NCI-H345 treated with DMSO at 0.1 percent for 48 hours (cell line): ENCODE data around the gene ABCF2.

ENCODE experiments used
- DNase-seq: peaks from one replicate; lab custom pipeline; 2025; ENCODE audit not compliant: unreplicated experiment; lab: John Stamatoyannopoulos, UW

Gene ABCF2

GRCh38 chr7:151226560-151226874 is 488 bp downstream of the ABCF2 start:
- DNase-seq: no peak

- no peak for DNase-seq
Measured at GRCh38 chr7:151225948-151226510, 976 bp downstream of the ABCF2 start.

DNA sequence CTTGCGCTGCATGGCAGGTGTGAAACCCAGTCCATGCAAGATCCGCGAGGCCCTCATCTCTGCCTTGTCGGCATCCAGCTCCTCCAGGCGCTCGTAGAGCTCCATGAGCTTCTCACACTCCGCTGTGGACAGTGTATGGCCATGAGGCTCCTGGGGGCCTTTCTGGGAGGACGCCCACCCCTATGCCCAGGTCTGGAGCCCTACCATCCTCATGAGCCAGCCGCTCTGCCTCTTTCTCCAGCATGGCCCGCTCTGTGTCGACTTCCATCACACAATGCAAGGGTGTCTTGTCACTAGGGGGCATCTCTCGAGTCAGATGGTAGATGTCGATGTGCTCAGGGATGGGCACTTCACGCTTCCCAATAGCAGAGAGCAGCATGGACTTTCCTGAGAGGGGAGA is 3.3 kb downstream of the ABCF2 start:
- DNase-seq: no peak

DNA sequence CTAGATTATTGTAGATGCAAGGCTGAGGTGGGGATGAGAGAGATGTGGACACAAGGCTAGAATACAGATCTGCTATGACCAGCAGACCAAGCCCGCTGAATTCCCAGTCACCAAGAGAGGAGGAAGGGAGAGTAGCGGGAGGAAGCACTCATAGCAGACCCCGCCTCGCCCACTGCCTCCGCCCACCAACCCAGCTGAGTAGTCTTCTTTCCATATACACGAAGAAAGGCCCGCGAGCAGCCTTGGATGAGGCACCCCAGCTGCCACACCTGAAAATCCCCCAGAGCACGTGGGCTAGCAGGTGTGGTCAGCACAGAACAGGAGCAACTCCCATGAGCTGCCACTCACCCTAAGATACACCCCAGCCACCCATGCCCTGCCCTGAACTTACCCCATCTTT is 8.8 kb downstream of the ABCF2 start:
- no peak for DNase-seq

DNA sequence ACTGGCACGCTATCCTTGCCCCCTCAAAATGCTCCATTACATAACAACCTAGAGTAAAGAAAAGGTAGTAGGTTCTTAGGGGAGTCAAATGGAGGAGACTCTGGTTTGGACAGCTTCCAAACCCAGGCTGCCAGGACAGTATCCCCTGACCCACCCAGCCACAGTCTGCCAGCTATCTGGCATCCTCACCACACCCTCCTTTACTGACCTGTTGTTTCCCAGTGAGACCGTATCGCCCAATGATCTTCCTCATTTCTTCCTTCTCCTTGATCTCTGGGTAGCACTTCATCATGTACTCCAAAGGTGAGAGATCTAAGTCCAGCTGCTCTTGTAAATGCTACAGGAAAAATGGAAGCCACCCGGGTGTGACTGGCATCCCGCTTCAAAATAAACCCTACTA is 11.6 kb downstream of the ABCF2 start:
- DNase-seq: no peak

DNA sequence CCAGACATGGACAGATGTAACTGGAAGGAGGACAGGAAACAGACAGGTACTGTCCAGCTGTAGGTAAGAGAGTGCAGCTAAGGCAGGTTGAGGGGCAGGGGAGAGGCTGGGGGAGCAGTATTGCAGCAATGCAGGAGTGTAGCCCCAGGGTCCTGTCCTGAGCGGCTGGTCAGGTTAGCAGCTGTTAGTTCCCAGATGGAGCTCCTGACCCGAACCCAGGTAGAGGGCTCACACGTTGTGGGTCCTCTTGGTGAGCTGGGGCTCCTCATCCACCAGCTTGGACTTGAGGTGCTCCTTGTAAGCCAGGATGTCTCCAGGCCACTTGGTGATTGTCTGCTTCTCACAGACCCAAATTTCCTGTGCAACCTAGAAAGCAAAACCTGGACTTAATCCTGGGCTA is 13.2 kb downstream of the ABCF2 start:
- DNase-seq: no peak

DNA sequence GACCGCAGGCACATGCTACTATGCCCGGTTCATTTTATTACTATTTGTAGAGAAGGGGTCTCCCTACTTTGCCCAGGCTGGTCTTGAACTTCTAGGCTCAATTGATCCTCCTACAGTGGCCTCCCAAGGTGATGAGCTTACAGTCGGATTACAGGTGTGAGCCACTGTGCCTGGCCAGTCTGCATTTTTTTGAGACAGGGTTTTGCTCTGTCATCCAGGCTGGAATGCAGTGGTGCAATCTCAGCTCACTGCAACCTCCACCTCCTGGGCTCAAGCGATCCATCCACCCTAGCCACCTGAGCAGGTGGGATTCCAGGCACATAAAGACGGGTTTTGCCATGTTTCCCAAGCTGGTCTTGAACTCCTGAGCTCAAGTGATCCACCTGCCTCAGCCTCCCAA is 14.4 kb downstream of the ABCF2 start:
- DNase-seq: no peak

DNA sequence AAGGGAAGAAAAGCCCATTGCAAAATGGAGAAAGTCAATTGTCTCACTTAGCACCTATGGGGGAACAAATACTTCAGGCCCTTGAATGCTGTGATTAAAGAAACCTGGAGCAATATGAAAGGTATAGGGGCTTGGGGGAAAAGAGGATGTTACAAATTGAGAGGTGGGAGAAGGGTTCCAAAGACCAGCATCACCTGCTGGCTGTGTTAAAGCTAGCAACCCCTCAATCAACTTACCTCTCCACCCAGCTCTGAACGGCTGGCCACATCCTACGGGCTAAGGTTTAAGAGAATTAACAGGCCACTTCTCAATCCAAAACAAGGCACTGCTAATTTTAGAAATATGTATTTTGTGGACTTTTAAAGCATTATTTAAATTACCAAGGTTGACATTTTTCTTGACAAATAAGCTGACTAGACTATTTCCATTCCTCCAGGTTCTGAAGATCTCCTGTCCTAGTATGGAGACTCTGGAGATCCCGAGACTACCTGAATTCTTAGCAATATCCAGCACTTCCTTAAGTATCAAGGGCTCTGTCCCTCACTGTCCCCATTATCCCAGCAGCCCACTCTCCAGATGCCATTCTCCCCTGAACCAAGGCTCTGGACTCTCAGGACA is 15.7 kb downstream of the ABCF2 start:
- DNase-seq: no peak

GRCh38 chr7:151210087-151210854 is 16.7 kb downstream of the ABCF2 start, which contains the start of gene H2BK1:
Gene H2BK1 (minus strand): TSS chr7:151210488. CDS start chr7:151210318, 170 bp downstream.
- no peak for DNase-seq

GRCh38 chr7:151209588-151209987 is 17.4 kb downstream of the ABCF2 start:
- DNase-seq: no peak

GRCh38 chr7:151208253-151208862 is 18.6 kb downstream of the ABCF2 start:
- DNase-seq: no peak

DNA sequence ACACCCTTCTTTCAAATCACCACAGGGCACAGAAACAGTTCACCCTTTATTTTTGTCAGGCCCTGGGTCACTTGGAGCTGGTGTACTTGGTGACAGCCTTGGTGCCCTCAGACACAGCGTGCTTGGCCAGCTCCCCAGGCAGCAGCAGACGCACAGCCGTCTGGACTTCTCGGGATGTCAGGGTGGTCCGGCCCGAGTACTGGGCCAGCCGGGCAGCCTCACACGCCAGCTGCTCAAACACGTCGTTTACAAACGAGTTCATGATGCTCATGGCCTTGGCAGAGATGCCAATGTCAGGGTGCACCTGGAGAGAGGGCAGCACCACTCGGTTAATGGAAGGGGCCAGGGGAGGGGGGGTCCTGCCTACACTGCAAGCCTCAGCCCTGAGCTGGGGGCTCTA is 19.2 kb downstream of the ABCF2 start:
- no peak for DNase-seq

GRCh38 chr7:151207315-151207714 is 19.7 kb downstream of the ABCF2 start:
- no peak for DNase-seq

DNA sequence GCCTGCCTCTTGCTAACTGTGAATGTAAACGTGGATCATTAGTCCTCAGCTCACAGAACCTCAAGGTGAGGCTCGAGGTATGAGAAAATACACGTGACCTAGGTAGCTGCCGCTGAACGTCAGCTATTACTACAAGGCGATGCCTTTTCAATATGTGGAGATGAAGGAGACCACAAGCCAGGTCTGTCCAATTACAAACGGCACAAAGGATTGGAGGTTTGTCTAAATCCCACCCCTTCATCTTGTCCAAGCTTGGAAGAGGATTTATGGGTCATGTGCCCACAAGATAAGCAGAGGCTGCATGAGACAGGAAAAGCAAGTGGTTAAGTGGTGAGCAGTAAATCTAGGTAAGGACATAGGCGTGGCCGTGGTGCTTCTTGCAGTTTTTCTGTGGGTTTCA is 20.1 kb downstream of the ABCF2 start:
- no peak for DNase-seq

- DNase-seq: no peak
Measured at GRCh38 chr7:151205730-151206129, 21.3 kb downstream of the ABCF2 start.

- no peak for DNase-seq
Measured at GRCh38 chr7:151204383-151205032, 22.5 kb downstream of the ABCF2 start.

DNA sequence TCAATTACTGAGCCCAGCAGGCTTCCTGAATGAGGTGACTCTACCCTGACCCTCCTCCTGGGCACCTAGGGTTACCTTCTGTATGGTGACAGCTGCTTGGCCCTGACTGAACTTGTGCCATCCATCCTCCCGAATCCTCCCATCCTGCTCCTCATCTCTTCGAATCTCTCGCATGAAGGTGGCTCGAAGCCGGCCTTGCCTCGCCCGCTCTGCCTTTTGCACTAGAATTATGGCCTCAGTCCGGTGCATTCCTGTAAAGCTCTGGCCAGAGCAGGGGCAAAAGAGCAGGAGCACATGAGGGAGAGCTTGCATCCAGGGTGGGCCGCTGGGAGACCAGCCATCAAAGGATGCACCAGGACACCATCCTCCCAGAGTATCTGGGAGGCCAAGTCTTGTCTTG is 24.2 kb downstream of the ABCF2 start:
- no peak for DNase-seq

DNA sequence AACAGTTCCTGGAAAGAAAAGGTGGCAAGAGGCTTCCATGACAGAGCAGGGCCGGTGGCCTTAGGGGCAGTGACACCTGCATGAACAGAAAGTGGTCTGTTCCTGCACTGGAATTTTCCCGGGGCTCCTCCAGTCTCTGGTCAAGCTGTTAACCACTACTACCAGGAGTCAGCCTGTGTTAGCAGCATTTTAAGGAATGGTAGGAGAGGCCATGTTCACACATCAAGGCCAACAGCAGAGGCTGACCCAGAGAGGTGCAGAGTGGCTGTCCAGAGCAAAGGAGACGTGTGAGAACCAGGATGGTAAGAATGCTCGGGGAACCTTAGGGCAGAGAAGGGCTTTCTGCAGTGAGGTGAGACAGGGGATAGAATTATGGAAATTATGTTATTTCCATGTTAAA is 25.3 kb downstream of the ABCF2 start:
- no peak for DNase-seq

DNA sequence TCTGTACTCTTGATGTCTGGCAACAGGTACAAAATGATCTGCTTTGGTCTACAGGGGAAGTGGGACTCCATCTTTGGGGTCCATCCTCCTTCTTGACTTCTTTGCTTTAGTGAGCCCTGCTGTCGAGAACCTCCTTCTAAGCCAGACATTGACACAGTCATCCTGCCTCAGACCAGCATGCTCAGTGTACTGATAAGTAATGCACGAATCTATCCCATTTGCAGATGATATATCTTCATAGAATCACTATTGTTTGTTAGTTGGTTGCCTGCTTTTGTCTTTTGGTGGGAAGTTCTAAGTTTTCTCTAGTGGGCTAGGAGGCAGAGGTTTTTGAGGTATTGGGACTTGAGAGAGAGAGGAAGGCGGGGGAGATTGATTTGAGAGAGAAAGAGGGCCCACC is 25.7 kb downstream of the ABCF2 start:
- no peak for DNase-seq

DNA sequence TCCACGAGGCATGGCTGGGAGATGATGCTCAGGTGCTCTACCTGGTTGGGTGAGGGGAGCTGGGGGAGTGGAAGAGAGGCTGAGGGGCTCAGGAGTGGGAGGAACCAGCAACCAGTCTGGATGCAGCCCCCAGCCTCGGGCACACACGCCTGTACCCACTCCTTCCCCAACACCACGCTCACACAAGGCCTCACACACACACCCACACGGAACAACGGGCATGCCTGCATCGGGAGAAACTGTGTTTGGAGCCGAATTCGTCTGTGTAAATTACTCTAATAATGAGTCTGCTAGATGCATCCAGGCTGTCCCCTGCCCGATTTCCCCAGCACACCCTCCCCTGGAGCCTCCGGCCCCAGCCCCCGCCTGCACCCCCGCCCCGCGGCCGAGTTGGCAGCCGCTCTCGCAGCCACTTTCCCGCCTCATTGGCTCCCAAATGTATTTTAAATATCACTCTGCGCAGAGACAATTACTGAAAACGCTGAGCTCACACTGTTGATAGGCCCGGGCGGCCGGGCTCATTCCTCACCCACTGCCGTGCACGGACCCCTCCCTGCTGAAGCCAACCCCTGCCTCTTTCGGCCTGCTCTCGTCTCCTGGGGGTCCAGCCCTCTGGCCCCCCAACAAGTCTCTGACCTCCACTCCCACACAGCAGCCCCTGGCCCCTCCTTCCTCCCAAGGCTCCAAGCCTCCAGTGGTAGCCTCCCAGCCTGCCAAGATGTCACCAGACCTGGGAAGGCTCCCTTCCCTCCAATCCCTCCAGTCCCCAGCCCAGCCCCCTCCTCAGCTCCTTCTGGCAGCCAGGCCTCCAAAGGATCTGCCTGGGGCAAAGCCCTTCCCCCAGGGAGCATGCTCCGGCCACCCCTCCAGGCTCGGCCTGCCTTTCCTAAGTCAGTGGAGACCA is 27.8 kb downstream of the ABCF2 start:
- no peak for DNase-seq

GRCh38 chr7:151197932-151198331 is 29.1 kb downstream of the ABCF2 start:
- DNase-seq: no peak
